HUES6 (cell line): Measurements from ENCODE around the gene INPP5D.

Source experiments
- H3K27ac ChIP-seq: 2 replicates; pipeline ENCODE4 v1.7.0; 2013; ENCODE audit warnings: low read depth, mild to moderate bottlenecking, low read length, inconsistent platforms
- H3K27me3 ChIP-seq: 2 replicates; pipeline ENCODE4 v1.6.1; 2013; ENCODE audit warnings: low read length; ENCODE audit not compliant: control insufficient read depth, insufficient read depth
- H3K36me3 ChIP-seq: 2 replicates; pipeline ENCODE4 v1.6.1; 2013; ENCODE audit warnings: low read length; ENCODE audit not compliant: control insufficient read depth, insufficient read depth
- H3K4me1 ChIP-seq: 2 replicates; pipeline ENCODE4 v1.6.1; 2013; ENCODE audit warnings: low read length; ENCODE audit not compliant: control insufficient read depth, insufficient read depth
- H3K4me3 ChIP-seq: 2 replicates; pipeline ENCODE4 v1.5.1; 2013; ENCODE audit warnings: low read depth, low read length
- H3K9ac ChIP-seq: one replicate; pipeline ENCODE4 v1.6.1; 2013; ENCODE audit warnings: mild to moderate bottlenecking, low read length
- H3K9me3 ChIP-seq: 2 replicates; pipeline ENCODE4 v1.6.1; 2013; ENCODE audit warnings: low read depth, low read length; ENCODE audit not compliant: control insufficient read depth, insufficient read depth

Gene INPP5D

GRCh38 chr2:233201258-233202013 is 141.3 kb downstream of the INPP5D start:
- no peak overlapping the region for H3K9ac ChIP-seq
- no peaks in the 10 kb centered on the region for H3K27me3 ChIP-seq
- H3K36me3 ChIP-seq: peaks cover 3% of the 10 kb centered on the region; the same call in 1 of the 2 replicates

GRCh38 chr2:233202531-233202944 is 142.4 kb downstream of the INPP5D start:
- Histone ChIP-seq H3K9ac (no peak overlapping the region), H3K9me3 (peaks cover 11% of the 10 kb centered on the region), H3K36me3 (peaks cover 3% of the 10 kb centered on the region; the same call in 1 of the 2 replicates), H3K4me3 (no peak overlapping the region), H3K27me3 (no peaks in the 10 kb centered on the region), H3K27ac (no peak overlapping the region), H3K4me1 (no peaks in the 10 kb centered on the region)

More at GRCh38 chr2:233201258-233202013, 141.3 kb downstream of the INPP5D start:
- H3K4me1 ChIP-seq: no peaks in the 10 kb centered on the region
- no peak overlapping the region for H3K27ac ChIP-seq
- H3K4me3 ChIP-seq: no peak overlapping the region
- H3K9me3 ChIP-seq: peaks cover 11% of the 10 kb centered on the region

- no peak overlapping the region for H3K9ac ChIP-seq
- H3K4me1 ChIP-seq: peaks cover 3% of the 10 kb centered on the region; the same call in 1 of the 2 replicates
- no peak overlapping the region for H3K27ac ChIP-seq
- H3K36me3 ChIP-seq: peaks cover 3% of the 10 kb centered on the region; the same call in 1 of the 2 replicates
- H3K4me3 ChIP-seq: no peak overlapping the region
- peaks cover 11% of the 10 kb centered on the region for H3K9me3 ChIP-seq
- H3K27me3 ChIP-seq: no peaks in the 10 kb centered on the region
Measured at GRCh38 chr2:233203060-233203459, 142.9 kb downstream of the INPP5D start.

- Histone ChIP-seq H3K36me3 (peaks cover 3% of the 10 kb centered on the region; the same call in 1 of the 2 replicates), H3K9ac (no peak overlapping the region), H3K9me3 (peaks cover 11% of the 10 kb centered on the region), H3K4me1 (peaks cover 16% of the 10 kb centered on the region), H3K4me3 (no peak overlapping the region), H3K27me3 (no peaks in the 10 kb centered on the region), H3K27ac (no peak overlapping the region)
Measured at GRCh38 chr2:233204286-233204936, 144.3 kb downstream of the INPP5D start.

GRCh38 chr2:233208382-233209116 is 148.4 kb downstream of the INPP5D start:
- H3K27me3 ChIP-seq: no peaks in the 10 kb centered on the region
- 0 out of 2 replicates have a peak, but pooled peaks cover 3% of the 10 kb centered on the region for H3K36me3 ChIP-seq
- H3K9ac ChIP-seq: peak overlapping the region; percentile 3
- peaks cover 31% of the 10 kb centered on the region for H3K4me1 ChIP-seq
- H3K9me3 ChIP-seq: no peaks in the 10 kb centered on the region
- peak overlapping the region; percentile 26; the same call in 1 of the 2 replicates for H3K27ac ChIP-seq
- H3K4me3 ChIP-seq: no peak overlapping the region

- peaks cover 31% of the 10 kb centered on the region for H3K4me1 ChIP-seq
- H3K27me3 ChIP-seq: no peaks in the 10 kb centered on the region
- peak overlapping the region; percentile 3 for H3K9ac ChIP-seq
- H3K4me3 ChIP-seq: no peak overlapping the region
- H3K27ac ChIP-seq: peak overlapping the region; percentile 26; the same call in 1 of the 2 replicates
- no peaks in the 10 kb centered on the region for H3K9me3 ChIP-seq
- H3K36me3 ChIP-seq: 0 out of 2 replicates have a peak, but pooled peaks cover 3% of the 10 kb centered on the region
Measured at GRCh38 chr2:233209117-233209532, 149.0 kb downstream of the INPP5D start.

GRCh38 chr2:233209533-233210171 is 149.5 kb downstream of the INPP5D start:
- Histone ChIP-seq H3K9ac (peak overlapping the region; percentile 15), H3K27ac (peak overlapping the region; percentile 37; the same call in 1 of the 2 replicates), H3K27me3 (no peaks in the 10 kb centered on the region), H3K9me3 (no peaks in the 10 kb centered on the region), H3K4me1 (peaks cover 31% of the 10 kb centered on the region), H3K4me3 (no peak overlapping the region), H3K36me3 (0 out of 2 replicates have a peak, but pooled peaks cover under 1% of the 10 kb centered on the region)

GRCh38 chr2:233210281-233210680 is 150.1 kb downstream of the INPP5D start:
- H3K9ac ChIP-seq: peak overlapping the region; percentile 7
- peaks cover 31% of the 10 kb centered on the region for H3K4me1 ChIP-seq
- H3K27ac ChIP-seq: peak overlapping the region; percentile 37; the same call in 1 of the 2 replicates
- no peaks in the 10 kb centered on the region for H3K27me3 ChIP-seq
- no peaks in the 10 kb centered on the region for H3K9me3 ChIP-seq
- H3K4me3 ChIP-seq: no peak overlapping the region
- H3K36me3 ChIP-seq: no peaks in the 10 kb centered on the region

- peaks cover 31% of the 10 kb centered on the region for H3K4me1 ChIP-seq
- H3K4me3 ChIP-seq: no peak overlapping the region
- no peaks in the 10 kb centered on the region for H3K27me3 ChIP-seq
- no peak overlapping the region for H3K27ac ChIP-seq
- H3K9ac ChIP-seq: no peak overlapping the region
- H3K9me3 ChIP-seq: no peaks in the 10 kb centered on the region
- H3K36me3 ChIP-seq: no peaks in the 10 kb centered on the region
Measured at GRCh38 chr2:233210843-233211547, 150.9 kb downstream of the INPP5D start.

GRCh38 chr2:233211548-233211895 is 151.4 kb downstream of the INPP5D start:
- Histone ChIP-seq H3K9ac (no peak overlapping the region), H3K9me3 (no peaks in the 10 kb centered on the region), H3K36me3 (no peaks in the 10 kb centered on the region), H3K27me3 (no peaks in the 10 kb centered on the region), H3K27ac (no peak overlapping the region), H3K4me1 (peaks cover 31% of the 10 kb centered on the region), H3K4me3 (no peak overlapping the region)
